A673 (cell line): ENCODE measurements around the gene PRR5. TPM values are rescaled to one million over a fixed set of nuclear protein-coding genes. Genes with fewer than 3 reads are reported as not detected.

Experiments used
- BruUV-seq: library from RNA; stranded (reverse); fragments of 400-500 nt; replicated peaks from 2 replicates; lab custom pipeline; 2021; lab: Mats Ljungman, UMichigan
- CTCF ChIA-PET: fragments of 300-600 bp; sonication (Branson Sonifier 250); formaldehyde crosslinking; loops from one replicate; lab custom pipeline; 2022; ENCODE audit warnings: antibody characterized with exemption; lab: Charles Lee
- POLR2A ChIA-PET: fragments of 300-600 bp; sonication (Branson Sonifier 250); formaldehyde crosslinking; loops from one replicate; lab custom pipeline; 2022; ENCODE audit warnings: antibody characterized with exemption; ENCODE audit not compliant: low non-redundant PET; lab: Charles Lee
- DNase-seq: peaks from one replicate; pipeline ENCODE4 v3.0.0-alpha.2; 2015; ENCODE audit warnings: low spot score
- H3K27ac ChIP-seq: fragments of 200-600 bp; sonication (generic); 2 replicates; pipeline ENCODE4 v1.5.1; 2016; ENCODE audit warnings: mixed run types, low read depth, mild to moderate bottlenecking, mixed read lengths, antibody characterized with exemption, low read length; ENCODE audit not compliant: poor library complexity, severe bottlenecking
- H3K27me3 ChIP-seq: fragments of 200-600 bp; sonication (generic); replicated peaks from 2 replicates; pipeline ENCODE4 v1.6.1; 2017; ENCODE audit warnings: mixed run types, low read depth, mild to moderate bottlenecking, mixed read lengths, antibody characterized with exemption, low read length; ENCODE audit not compliant: insufficient read depth, poor library complexity
- H3K36me3 ChIP-seq: fragments of 200-600 bp; sonication (generic); 2 replicates; pipeline ENCODE4 v1.6.1; 2016; ENCODE audit warnings: mixed run types, mild to moderate bottlenecking, mixed read lengths, antibody characterized with exemption, low read length; ENCODE audit not compliant: insufficient read depth, poor library complexity, severe bottlenecking
- H3K4me1 ChIP-seq: fragments of 200-600 bp; sonication (generic); 2 replicates; pipeline ENCODE4 v1.6.1; 2017; ENCODE audit warnings: mixed run types, mild to moderate bottlenecking, mixed read lengths, antibody characterized with exemption, low read length; ENCODE audit not compliant: insufficient read depth, poor library complexity, severe bottlenecking
- H3K4me3 ChIP-seq: fragments of 200-600 bp; sonication (generic); 2 replicates; pipeline ENCODE4 v1.5.1; 2016; ENCODE audit warnings: low read depth, mixed run types, mild to moderate bottlenecking, mixed read lengths, low read length; ENCODE audit not compliant: poor library complexity, severe bottlenecking
- H3K9me3 ChIP-seq: fragments of 200-600 bp; sonication (generic); 2 replicates; pipeline ENCODE4 v1.6.1; 2016; ENCODE audit warnings: mixed run types, low read depth, mild to moderate bottlenecking, mixed read lengths, antibody characterized with exemption, low read length; ENCODE audit not compliant: poor library complexity, severe bottlenecking
- EZH2 ChIP-seq: fragments of 200-600 bp; sonication (generic); IDR thresholded peaks from 2 replicates; pipeline ENCODE4 v1.6.1; 2017; ENCODE audit warnings: borderline replicate concordance, low read depth, mild to moderate bottlenecking, mixed read lengths, antibody characterized with exemption, low read length; ENCODE audit not compliant: poor library complexity, severe bottlenecking
- intact Hi-C: fragments of 100-400 bp; cut with micrococcal nuclease; formaldehyde crosslinking; loops from one replicate; pipeline ENCODE4 v1.10.0; 2022; ENCODE audit not compliant: unreplicated experiment
- total RNA-seq: library from RNA; stranded (reverse); gene quantifications from 2 replicates; pipeline ENCODE4 v1.2.3, GENCODE V29; 2021
- TF ChIP-seq, protein P1 (sequence below): fragments of 300-800, 200-600 bp; sonication (generic); conservative IDR thresholded peaks from 2 replicates; pipeline ENCODE4 v1.5.1; 2017; ENCODE audit warnings: low read depth, mild to moderate bottlenecking, antibody characterized with exemption, low read length, moderate library complexity, mixed read lengths

Gene PRR5
- total RNA-seq, 1 experiment from 2014 or later = 17.9 TPM

DNA sequence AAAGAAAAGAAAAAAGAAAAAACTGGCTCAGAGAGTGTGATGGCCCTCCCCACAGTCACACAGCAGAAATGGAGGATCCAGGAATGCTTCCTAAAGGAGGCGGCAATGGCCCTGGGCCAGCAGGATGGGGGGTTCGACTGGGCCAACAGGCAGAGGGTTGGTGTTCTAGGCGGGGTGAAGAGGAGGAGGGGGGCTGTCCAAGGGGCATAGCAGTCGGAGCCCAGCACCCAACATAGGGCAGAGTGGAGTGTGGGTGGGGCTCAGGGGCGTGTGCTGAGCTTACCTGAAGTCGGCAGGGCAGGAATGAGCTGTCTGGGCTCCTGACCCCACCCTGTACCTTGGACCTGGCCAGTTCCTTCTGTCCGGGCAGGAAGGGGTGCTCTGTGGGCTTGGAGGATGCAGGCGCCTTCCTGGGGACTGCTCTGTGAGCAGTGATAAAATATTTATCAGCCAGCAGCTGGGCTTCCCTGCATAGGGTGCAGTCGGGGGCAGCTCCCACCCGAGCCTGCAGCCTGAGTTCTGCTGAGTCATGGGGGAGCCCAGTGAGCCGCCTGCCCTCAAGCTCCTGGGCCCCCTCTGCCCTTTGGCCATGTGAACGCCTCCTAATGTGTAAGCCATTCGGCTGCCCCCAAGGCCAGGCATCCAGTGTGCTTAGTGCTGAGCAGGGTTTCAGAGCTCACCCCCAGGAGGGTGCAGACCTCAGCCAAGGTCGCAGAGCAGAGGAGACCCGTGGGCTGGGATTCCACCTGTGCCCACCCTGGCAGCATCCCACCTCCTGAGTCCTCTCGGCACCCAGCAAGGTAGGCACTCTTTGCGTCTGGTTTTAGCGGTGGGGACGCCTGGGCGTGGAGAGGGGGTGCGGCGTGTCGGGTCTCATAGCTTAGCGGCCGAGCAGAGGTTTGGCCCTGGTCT is 25.3 kb upstream of the PRR5 start:
- ChIA-PET POLR2A (no interaction called here), CTCF (no interaction called here)
- Histone ChIP-seq H3K4me1 (no peaks in the 10 kb centered on the region), H3K9me3 (no peaks in the 10 kb centered on the region), H3K27ac (no peak overlapping the region), H3K36me3 (no peaks in the 10 kb centered on the region), H3K27me3 (no peaks in the 10 kb centered on the region), H3K4me3 (no peak overlapping the region)
- no peak for DNase-seq
- no TSS peak for BruUV-seq
- intact Hi-C loops = no loop called here
- TF ChIP-seq, protein P1, sequence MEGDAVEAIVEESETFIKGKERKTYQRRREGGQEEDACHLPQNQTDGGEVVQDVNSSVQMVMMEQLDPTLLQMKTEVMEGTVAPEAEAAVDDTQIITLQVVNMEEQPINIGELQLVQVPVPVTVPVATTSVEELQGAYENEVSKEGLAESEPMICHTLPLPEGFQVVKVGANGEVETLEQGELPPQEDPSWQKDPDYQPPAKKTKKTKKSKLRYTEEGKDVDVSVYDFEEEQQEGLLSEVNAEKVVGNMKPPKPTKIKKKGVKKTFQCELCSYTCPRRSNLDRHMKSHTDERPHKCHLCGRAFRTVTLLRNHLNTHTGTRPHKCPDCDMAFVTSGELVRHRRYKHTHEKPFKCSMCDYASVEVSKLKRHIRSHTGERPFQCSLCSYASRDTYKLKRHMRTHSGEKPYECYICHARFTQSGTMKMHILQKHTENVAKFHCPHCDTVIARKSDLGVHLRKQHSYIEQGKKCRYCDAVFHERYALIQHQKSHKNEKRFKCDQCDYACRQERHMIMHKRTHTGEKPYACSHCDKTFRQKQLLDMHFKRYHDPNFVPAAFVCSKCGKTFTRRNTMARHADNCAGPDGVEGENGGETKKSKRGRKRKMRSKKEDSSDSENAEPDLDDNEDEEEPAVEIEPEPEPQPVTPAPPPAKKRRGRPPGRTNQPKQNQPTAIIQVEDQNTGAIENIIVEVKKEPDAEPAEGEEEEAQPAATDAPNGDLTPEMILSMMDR = no peak
- no peak for TF ChIP-seq EZH2

DNA sequence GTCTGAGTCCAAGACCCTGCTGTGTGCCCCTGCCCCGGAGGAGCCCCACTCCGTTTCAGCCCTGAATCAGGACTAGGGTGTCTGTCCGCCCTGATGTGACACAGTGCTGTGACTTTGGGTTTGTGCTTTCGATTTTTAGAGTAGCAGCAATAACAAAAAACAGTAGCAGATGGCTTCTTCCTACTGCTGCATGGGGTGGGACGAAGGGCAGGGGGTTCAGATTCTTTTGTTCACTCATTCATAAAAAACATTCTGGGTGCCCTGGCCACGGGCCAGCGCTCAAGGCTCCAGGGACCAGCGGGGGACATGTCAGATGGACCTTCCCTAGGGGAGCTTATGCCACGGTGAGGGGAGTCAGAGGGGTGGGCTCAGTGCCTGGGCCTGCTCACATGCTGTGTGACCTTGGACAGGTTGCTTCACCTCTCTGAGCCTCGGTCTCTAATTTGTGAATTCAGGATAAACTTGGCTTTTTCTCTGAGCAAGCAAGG is 24.6 kb upstream of the PRR5 start:
- no peak overlapping the region for H3K4me3 ChIP-seq
- no TSS peak for BruUV-seq
- H3K27ac ChIP-seq = no peak overlapping the region
- ChIA-PET CTCF (no interaction called here), POLR2A (no interaction called here)
- H3K27me3 ChIP-seq = no peaks in the 10 kb centered on the region
- no peaks in the 10 kb centered on the region for H3K4me1 ChIP-seq
- no peaks in the 10 kb centered on the region for H3K9me3 ChIP-seq
- no peaks in the 10 kb centered on the region for H3K36me3 ChIP-seq
- TF ChIP-seq EZH2 = no peak
- TF ChIP-seq, protein P1 = no peak
- intact Hi-C loops = no loop called here
- DNase-seq = no peak

DNA sequence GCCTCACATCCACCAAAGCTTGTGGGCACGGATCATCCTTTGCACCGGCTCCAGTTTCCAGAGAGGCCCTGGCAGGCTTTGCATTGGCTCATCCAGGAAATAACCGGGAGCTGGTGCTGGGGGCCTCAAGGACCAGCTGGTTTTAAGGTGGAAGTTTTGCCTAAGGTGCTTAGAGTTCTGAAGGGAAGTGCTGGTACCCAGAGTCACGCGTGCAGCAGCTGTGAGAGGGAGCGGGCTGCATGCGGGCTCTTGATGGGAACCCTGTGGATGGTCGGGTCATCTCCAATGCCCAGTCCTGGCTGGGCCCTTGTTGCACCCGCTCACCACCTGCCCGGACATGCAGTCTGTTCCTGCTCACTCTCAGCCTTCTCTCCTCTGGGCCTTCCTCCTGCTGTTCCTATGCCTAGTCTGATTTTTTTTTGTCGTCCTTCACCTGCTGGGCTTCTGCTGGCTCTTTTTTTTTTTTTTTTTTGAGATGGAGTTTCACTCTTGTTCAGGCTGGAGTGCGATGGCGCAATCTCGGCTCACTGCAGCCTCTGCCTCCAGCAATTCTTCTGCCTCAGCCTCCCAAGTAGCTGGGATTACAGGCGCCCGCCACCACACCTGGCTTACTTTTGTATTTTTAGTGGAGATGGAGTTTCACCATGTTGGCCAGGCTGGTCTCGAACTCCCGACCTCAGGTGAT is 24.0 kb upstream of the PRR5 start:
- no peak overlapping the region for H3K27ac ChIP-seq
- no peaks in the 10 kb centered on the region for H3K27me3 ChIP-seq
- no TSS peak for BruUV-seq
- ChIA-PET POLR2A (no interaction called here), CTCF (no interaction called here)
- no peak for DNase-seq
- no peaks in the 10 kb centered on the region for H3K4me1 ChIP-seq
- no peak overlapping the region for H3K4me3 ChIP-seq
- H3K36me3 ChIP-seq = no peaks in the 10 kb centered on the region
- no peaks in the 10 kb centered on the region for H3K9me3 ChIP-seq
- no peak for TF ChIP-seq EZH2
- TF ChIP-seq, protein P1 = no peak
- intact Hi-C loops = no loop called here
